Kidney glomerular epithelial cell (primary cell): Measurements from ENCODE around the gene NOXA1.
A peak's percentile ranks its signal among the peaks of the same experiment; 100 is the strongest.

Experiments used
- DNase-seq: peaks from one replicate; lab custom pipeline; 2025; lab: John Stamatoyannopoulos, UW

NOXA1 gene

DNA sequence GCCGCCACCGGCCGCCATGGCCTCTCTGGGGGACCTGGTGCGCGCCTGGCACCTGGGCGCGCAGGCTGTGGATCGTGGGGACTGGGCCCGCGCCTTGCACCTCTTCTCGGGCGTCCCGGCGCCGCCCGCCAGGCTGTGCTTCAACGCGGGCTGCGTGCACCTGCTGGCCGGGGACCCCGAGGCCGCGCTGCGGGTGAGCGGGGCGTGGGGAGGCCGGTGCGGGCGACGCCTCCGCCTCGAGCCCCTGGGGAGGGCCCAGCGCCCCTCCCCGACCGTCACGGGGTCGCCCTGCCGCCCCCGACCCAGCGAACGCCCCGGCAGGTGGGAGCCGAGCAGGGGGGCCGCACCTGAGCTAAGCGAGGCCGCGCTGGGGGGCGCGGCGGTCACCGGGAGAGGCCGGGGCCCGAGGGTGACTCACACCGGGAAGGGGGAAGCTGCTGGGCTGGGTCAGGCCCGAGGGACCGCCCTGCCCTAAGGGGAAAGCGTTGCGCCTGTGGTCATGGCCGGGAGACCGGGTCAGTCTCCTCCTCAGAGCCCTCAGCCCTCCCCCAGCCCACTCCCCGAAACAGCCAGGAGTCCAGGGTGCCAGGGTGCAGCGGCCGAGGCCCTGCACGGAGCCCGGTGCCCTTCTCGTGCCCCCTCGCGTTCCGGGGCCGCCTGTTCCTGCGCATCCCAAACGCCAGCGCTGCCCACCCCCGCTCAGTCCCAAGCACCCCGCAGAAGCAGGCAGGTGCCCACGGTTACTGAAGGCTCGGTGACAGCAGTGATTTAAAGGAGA is 510 bp downstream of the NOXA1 start:
- no peak for DNase-seq

DNA sequence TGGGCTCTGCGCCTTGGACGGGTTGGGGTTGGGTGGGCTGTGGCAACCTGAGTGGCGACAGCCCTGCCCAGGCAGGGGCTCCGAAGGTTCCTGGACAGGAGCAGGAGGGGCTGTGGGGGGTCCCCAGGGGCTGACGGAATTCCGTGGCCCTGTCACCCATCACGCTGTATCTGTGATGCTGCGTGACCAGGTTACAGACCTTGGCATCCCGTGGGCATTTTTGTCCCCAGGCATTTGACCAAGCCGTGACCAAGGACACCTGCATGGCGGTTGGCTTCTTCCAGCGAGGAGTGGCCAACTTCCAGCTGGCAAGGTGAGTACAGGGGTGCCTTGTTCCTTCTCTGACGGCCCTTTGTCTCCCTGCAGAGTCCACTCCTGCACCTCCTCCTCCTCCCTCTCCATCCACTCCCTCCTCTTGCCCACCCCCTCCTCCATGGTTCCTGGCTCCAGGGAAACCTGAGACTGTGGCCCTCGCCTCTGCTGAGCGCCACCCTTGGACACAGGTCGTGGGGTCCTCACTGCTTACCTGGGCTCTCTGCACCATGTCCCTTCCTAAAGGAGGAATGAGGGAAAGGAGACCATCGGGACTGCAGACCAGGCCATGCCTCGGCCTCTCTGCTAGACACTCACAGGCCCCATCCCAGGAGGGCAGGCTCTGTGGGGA is 3.0 kb downstream of the NOXA1 start:
- no peak for DNase-seq

DNA sequence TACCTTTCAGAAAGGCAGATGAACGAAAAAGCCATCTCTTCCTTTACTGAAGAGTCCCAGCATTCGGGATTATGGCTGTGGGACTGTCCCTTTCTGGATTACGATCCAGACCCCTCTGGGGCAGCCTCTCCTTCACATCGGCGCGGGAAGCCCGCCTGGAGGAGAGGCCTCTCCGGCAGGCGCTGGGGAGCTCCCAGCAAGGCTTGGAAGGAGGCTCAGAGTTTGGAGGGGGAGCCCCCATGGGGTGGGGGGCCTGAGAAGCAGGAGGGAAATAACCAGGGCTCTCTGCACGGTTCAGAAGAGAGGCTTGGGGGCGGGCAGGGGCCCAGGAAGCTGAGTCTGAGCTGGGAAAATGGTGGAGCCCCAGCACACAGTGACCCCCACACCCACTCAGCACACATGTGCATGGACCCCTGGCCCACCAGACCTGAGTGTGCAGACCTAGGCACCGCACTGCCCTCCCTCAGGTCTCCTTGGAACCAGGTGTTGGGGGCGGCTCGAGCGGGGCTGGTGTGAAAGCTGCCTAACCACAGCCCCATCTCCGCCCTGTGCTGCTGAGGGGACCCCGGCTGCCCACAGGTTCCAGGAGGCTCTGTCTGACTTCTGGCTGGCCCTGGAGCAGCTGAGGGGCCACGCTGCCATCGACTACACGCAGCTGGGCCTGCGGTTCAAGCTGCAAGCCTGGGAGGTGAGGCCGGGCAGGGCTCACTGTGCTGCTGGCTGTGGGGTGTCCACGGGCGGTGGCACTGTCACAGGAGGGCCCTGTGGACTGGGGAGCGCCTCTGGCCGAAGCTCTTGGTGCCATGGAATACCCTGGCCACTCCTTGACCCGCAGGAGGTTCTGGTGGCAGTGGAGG is 4.5 kb downstream of the NOXA1 start:
- DNase-seq, result no peak

DNA sequence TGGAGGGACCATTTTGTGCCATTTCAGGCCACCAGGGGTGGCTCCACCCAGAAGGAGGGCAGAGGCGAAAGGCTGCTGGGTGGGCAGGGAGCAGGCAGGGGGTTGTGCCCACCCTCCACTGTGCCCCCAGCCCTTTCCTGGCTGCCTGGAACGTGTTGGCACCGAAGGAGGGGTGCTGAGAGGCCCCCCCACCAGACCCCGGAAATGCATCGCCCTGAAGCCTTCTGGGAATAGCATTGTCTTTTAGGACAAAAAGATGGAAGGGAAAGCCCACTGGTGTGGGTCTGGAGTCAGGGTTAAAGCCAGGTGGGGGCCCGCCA is 5.1 kb downstream of the NOXA1 start:
- DNase-seq, result no peak

DNA sequence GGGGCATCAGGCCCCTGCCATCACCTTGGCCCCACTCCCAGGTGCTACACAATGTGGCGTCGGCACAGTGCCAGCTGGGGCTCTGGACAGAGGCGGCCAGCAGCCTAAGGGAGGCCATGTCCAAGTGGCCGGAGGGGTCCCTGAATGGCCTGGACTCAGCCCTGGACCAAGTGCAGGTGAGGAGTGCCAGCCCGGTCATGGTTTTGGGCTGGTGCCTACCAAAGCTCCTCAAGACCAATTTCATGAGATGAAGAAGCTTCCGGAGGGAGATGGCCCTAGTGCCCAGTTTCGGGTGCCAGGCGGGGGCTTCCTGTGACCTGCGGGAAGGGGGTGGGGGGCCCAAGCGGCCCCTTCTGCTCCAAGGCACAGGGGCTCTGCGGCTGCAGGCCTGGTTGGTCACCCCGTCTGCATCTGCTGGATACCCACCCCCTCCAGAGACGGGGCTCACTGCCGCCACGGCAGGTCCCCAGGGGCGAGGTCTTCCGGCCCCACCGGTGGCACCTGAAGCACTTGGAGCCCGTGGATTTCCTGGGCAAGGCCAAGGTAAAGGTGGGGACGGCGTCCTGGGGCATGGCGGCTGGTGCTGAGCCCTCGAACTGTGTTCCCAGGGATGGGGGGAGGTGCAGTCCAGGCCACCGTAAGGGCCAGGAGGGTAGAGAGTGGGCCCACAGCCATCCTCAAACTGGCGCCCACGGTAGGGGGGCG is 5.8 kb downstream of the NOXA1 start:
- DNase-seq, result no peak

DNA sequence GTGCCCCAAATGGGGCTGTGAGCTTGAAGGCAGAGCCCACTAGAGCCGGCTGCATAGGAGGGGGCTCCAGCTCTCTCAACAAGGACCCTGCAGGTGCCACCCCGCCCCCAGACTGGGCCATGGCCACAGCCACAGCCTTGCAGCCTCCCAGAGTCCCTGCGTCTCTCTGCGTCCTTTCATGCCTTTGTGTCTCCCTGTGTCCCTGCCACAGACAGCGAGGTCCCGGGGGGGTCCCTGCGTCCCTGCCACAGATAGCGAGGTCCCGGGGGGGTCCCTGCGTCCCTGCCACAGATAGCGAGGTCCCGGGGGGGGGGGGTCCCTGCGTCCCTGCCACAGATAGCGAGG is 6.3 kb downstream of the NOXA1 start:
- DNase-seq, result no peak

DNA sequence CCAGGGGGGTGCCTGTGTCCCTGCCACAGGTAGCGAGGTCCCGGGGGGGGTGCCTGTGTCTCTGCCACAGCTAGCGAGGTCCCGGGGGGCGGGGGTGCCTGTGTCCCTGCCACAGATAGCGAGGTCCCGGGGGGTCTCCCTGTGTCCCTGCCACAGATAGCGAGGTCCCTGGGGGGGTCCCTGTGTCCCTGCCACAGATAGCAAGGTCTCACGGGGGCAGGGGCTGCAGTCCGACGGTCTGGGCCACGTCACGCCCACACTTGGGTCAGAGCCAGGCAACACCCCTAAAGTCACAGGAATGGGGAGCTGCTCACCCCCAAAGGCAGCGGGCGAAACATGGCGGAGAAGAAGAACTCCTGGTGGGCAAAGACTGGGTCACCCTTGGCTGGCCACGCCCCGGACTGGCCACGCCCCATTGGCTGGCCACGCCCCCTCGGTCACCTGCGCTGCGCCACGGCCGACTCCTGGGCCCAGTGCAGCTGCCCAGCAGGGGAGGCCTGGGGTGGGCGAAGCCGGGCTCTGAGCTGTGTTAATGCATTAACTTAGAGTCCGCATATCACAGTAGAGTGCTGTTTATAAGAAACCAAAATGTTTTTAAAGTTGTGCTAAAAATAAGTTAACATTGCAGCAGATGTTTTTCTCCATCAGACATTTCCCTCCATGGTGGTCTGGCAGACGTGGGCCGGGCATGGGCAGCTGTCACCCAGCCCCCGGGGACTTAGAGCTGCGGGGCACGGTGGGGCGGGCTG is 7.0 kb downstream of the NOXA1 start:
- no peak for DNase-seq

DNA sequence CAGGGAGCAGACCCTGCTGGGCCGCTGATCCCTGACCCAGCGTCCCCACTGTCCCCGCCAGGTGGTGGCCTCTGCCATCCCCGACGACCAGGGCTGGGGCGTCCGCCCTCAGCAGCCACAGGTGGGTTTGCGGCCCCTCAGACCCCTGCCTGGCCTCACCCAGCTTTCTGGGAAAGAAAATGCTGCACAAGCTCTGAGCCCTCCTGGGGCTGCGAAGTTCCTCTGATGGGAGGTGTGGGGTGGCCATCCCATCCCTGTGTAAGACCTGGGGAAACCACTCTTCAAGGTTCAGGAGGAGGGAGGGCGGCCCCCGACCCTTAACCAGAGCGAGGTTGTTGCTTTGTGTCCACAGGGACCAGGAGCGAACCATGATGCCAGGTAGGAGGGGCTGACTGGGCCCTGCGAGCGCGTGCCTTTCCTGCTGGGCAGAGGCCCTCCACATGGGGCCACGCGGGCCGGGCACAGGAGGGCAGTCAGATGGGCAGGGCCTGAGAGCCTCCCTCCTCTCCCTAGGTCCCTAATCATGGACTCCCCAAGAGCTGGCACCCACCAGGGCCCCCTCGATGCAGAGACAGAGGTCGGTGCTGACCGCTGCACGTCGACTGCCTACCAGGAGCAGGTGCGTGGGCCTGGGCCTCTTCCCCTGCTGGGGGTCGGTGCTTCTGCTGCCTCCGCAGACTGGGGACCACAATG is 7.7 kb downstream of the NOXA1 start:
- DNase-seq, result no peak

DNA sequence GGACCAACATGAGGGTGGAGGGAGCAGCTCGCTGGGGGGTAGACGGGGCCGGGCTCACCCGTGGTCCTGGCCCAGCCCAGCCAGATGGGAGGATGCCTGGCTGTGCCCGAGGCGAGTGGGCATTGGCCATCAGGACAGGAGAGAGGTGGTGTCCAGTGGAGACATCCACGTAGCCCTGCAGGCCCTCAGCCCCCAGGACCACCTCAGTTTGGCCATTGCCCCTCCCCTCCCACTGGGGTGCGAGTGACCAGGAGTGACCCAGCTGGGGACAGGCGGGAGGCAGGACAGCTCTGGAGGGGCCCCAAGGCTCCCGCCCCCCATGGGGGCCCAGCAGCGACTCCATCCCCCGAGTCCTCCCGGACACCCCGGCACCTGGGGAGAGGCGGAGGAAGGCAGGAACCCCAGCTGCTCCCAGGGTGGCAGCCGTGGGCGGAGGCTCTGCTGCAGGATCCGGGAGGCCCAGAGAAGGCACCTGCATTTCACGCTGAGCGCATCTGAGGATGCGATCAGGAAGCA is 8.3 kb downstream of the NOXA1 start:
- DNase-seq, result no peak

DNA sequence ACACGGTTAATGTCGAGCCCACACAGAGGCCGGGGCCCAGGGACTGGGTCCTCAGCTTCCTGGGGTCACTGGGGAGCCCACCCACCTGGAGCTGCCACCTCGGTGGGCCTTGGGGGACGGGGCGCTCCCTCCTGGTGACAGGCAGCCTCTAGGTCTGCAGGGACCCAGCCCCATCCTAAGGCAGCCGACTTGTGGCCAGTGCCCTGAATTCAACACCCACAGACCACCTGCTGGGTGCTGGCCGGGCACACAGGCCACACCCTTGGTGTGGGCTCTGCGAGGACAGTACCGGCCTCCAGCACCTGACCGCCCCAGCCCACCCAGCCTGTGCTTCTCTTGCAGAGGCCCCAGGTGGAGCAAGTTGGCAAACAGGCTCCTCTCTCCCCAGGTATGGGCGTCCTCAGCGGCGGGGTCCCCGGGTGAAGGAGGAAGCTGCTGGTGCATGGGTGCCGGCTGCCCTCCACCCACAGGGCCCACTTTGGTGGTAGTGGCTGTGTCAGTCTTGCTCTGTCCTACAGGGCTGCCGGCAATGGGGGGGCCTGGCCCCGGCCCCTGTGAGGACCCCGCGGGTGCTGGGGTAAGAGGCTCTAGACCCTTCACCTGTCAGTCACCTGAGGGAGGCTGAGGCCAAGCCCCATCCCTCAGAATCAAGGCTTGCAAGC is 9.6 kb downstream of the NOXA1 start:
- no peak for DNase-seq

DNA sequence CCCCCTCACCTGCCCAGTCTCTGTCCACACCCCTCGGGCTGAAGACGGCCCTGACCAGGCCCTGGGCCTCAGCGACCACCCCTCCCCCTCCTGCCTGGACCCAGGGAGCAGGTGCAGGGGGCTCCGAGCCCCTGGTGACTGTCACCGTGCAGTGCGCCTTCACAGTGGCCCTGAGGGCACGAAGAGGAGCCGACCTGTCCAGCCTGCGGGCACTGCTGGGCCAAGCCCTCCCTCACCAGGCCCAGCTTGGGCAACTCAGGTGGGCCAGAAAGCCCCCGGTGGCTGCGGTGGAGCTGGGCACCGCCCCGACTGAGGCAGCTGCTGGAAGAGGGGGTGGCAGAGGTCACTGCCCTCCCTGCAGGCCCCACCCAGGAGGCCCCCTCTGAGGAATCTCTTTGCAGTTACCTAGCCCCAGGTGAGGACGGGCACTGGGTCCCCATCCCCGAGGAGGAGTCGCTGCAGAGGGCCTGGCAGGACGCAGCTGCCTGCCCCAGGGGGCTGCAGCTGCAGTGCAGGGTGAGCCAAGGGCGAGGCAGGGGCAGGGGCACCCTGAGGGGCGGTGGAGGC is 10.2 kb downstream of the NOXA1 start:
- no peak for DNase-seq

DNA sequence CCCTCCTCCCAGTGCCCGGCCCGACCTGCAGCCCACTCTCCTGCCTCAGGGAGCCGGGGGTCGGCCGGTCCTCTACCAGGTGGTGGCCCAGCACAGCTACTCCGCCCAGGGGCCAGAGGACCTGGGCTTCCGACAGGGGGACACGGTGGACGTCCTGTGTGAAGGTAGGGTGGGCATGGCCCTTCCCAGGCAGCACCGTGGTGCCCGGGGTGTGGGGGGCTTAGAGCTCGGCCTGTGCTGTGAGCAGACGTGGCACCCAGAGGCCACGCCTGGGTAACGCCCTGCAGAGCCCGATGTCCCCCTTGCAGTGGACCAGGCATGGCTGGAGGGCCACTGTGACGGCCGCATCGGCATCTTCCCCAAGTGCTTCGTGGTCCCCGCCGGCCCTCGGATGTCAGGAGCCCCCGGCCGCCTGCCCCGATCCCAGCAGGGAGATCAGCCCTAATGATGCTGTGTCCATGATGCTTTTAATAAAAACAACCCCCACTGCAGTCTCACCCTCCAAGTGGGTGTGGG is 10.8 kb downstream of the NOXA1 start:
- DNase-seq, result no peak

DNA sequence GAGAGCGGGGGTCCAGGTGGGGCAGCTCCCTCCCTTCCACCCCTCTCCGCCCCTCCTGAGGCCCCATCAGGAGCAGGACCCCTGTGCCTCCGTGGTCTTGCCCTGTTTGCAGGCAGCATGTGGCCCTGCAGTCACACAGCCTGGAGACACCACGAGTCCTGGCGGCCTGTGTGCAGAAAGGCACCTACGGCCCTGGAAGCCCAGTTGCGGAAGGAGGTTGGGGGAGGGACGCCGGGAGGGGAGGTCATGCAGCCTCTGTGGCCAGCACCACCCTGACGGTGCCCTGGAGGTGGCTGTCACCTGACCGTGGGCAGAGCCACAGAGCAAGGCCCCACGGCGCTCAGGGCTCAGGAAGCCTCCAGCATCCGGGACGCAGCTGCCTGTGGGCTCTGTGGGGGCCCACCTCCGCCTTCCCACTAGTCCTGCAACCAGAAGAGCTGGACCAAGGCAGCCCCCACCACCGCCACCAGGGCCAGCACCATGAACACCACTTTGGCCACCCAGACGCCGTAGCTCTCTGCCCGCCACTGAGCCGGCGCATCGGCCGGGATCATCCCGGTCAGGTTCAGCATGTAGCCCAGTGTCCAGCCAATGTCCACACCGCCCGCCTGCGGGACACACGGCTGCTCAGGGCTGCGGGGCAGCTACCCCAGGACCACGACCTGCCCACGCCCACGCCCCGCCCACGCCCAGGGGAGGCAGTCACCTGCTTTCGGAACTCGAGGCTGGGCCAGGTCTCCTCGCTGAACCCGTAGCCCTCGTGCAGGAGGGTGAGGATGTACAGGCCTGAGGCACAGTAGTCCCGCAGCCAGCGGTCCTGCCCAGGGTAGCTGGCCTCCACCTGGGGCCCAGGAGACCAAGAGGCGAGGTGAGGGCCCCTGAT is 11.5 kb downstream of the NOXA1 start:
- no peak for DNase-seq

DNA sequence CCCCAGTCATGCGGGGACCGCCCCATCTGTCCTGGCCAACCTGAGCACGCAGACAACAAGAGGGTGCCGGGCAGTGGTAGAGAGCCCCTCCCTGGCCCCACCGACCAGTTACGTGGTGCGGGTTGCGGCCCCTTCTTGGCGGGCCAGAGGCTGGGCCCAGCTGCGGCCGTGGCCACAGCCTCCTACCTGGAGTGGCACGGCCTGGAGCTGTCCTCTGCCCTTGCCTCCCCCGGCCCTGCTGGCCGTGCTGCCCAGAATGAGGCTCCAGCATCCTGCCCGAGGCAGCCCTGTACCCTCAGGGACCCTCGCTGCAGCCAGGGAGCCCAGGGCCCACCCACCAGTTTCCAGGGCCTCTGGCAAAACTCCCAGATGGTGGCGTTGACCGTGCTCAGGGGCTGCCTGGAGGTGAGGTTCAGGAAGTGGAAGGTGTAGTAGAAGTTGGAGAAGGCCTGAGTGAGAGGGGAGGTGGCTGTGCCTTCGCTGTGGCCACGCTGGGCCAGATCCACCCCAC is 12.2 kb downstream of the NOXA1 start:
- no peak for DNase-seq

DNA sequence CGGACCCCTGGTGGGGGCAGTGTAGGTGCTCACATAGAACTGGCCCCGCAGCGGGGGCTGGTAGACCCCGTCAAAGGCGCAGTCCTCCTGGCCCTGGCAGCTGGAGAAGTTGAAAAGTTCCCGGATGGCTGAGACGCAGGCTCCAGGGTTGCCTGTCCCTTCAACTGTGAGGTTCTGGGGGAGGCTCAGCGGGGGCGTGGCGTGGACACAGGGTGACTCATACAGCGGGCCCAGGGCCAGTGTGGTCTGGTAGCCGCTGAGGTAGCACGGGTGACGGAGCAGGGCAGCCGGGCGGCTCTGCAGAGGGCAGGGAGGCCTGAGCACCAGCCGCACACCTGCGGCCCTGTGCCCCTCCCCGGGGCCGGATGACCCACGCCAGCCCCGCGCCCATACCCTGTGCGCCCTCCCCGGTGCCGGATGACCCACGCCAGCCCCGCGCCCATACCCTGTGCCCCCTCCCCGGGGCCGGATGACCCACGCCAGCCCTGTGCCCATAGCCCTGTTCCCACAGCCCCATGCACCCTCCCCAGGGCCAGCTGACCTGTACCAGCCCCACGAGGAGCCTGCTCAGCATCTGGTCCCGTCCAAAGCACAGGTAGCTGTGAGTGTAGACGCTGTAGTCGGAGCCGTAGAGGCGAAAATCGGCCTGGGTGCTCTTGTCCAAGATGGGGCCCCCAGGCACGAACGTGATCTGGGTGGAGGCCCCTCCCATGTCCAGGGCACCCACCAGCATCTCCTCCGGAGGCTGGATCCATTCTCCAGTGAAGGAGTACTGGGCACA is 13.0 kb downstream of the NOXA1 start:
- peak; percentile 94 for DNase-seq

DNA sequence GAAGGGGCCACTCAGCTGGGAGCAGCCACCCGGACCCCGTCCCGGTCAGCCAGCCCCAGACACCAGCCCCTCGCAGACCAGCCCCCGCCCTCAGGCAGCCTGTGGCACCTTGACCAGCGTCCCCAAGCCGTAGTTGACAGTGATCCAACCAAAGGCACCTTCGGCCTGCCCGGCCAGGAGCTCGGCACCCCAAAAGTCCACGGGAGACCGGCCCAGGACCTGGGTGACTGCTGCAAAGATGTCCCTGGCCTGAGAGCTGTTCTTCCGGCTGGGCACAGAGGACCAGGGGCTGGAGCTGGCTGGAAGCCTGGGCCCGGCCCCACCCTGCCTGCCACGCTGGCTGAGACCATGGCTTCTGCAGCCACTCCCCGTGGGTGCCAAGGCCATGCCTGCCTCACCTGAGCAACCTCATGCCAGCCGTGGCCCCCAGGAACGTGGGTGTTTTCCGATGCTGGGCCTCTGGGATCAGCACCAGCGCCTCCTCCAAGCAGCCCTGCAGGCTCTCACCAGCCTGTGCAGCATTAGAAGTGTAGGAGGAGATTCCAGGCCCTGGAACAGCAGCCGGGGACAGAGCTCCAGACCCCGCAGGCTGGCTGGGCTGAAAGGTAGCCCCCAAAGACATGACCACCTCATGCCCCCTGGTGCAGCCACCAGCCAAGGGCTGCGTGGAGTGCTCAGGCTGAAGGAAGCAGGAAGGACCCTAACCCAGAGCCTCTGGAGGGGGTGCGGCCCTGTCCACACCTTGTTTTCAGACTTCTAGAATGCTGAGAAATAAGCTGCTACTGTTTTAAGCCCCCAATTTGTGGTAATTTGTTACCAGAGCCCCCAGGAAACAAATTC is 13.8 kb downstream of the NOXA1 start:
- DNase-seq, result no peak
